ENCODE measurements around the gene ALCAM.

ALCAM gene

DNA sequence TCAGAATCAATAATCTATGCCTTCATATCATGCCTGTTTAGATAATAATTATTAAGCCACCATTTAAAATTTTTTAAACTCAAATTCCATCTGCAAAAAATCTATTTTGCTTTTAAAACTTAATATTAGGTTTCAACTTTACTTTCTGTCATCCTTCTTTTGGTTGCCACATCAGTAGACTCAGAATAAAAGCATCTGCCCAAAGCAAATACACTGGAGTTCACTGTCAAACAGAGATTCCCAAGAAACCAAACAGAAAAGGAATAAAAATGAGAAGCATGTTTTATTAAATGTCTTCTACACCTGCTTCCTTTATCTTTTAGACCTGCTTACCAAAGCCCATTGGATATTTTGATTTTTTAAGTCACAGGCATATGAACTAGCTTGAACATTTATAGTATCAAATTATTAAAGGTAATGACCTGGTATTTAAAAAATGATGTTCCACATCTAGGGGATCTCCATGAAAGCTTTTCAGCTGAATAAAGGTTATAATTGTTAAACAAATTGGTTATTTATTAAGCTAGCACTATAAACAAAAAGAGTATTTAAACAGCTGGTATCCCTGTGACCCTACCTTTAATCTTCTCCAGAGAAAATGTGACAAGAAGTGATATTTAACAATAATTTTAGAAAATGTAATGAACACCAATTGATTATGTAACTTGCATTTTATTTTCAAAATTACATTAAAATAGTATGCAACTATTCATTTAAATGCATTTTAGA, 62.5 kb downstream of the ALCAM start:
- Histone ChIP-seq H3K9ac (ENCODE audit: low read length) (no peak overlapping the region), H3K79me2 (ENCODE audit: low read length) (no peaks in the 10 kb centered on the region), H3K9me3 (replicated peaks; ENCODE audit: insufficient read depth, low read length) (no peaks in the 10 kb centered on the region), H3K36me3 (replicated peaks; ENCODE audit: insufficient read depth, low read length) (no peaks in the 10 kb centered on the region), H3F3A (ENCODE audit: insufficient read depth, low read length) (no peaks in the 10 kb centered on the region), H2AFZ (ENCODE audit: low read length) (no peak overlapping the region), H3K4me2 (ENCODE audit: low read depth, low read length) (no peak overlapping the region), H3K9me2 (replicated peaks; ENCODE audit: insufficient read depth, low read length) (no peaks in the 10 kb centered on the region), H3K27ac (ENCODE audit: low read length) (no peak overlapping the region), H3K4me3 (ENCODE audit: low read length) (no peak overlapping the region), H3K4me1 (ENCODE audit: low read length) (no peaks in the 10 kb centered on the region), H3K27me3 (replicated peaks; ENCODE audit: insufficient read depth, low read length) (no peaks in the 10 kb centered on the region), H4K20me1 (ENCODE audit: insufficient read depth, low read length) (no peaks in the 10 kb centered on the region)
- no peak for DNase-seq
- no peak for TF ChIP-seq EZH2 (optimal IDR thresholded peaks at IDR 0.05; ENCODE audit: low read depth, low read length)
- no peak for TF ChIP-seq CTCF (IDR thresholded peaks at IDR 0.05; ENCODE audit: low read length)
- no peak for TF ChIP-seq EZH2phosphoT487 (IDR thresholded peaks at IDR 0.05; ENCODE audit: low read length)

DNA sequence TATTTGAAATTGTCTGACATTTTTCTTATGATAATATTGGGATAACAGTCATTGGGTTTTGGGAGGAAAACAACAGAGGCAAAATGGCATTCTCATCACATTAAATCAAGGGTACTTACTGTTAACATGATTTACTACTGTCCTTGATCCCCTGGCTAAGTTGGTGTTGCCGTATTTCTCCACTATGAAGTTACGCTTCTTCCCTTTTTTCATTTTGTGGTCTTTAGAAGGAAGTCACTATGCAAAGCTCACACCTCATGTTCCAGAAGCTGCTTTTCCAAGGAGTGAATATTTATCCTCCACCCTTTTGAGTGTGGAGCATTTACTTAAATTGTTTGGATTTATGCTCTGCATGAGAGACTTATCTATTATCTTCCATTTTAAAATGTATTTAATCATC, 63.7 kb downstream of the ALCAM start:
- H3K27ac ChIP-seq (ENCODE audit: low read length): no peak overlapping the region
- H2AFZ ChIP-seq (ENCODE audit: low read length): no peak overlapping the region
- no peaks in the 10 kb centered on the region for H3K9me2 ChIP-seq (replicated peaks; ENCODE audit: insufficient read depth, low read length)
- no peaks in the 10 kb centered on the region for H3K27me3 ChIP-seq (replicated peaks; ENCODE audit: insufficient read depth, low read length)
- no peak overlapping the region for H3K9ac ChIP-seq (ENCODE audit: low read length)
- H3K4me2 ChIP-seq (ENCODE audit: low read depth, low read length): no peak overlapping the region
- TF ChIP-seq EZH2phosphoT487 (IDR thresholded peaks at IDR 0.05; ENCODE audit: low read length) (no peak), EZH2 (optimal IDR thresholded peaks at IDR 0.05; ENCODE audit: low read depth, low read length) (no peak), CTCF (IDR thresholded peaks at IDR 0.05; ENCODE audit: low read length) (no peak)
- no peaks in the 10 kb centered on the region for H3F3A ChIP-seq (ENCODE audit: insufficient read depth, low read length)
- no peaks in the 10 kb centered on the region for H3K79me2 ChIP-seq (ENCODE audit: low read length)
- H3K4me3 ChIP-seq (ENCODE audit: low read length): no peak overlapping the region
- no peak for DNase-seq
- H4K20me1 ChIP-seq (ENCODE audit: insufficient read depth, low read length): no peaks in the 10 kb centered on the region
- H3K4me1 ChIP-seq (ENCODE audit: low read length): no peaks in the 10 kb centered on the region
- H3K36me3 ChIP-seq (replicated peaks; ENCODE audit: insufficient read depth, low read length): no peaks in the 10 kb centered on the region
- no peaks in the 10 kb centered on the region for H3K9me3 ChIP-seq (replicated peaks; ENCODE audit: insufficient read depth, low read length)

DNA sequence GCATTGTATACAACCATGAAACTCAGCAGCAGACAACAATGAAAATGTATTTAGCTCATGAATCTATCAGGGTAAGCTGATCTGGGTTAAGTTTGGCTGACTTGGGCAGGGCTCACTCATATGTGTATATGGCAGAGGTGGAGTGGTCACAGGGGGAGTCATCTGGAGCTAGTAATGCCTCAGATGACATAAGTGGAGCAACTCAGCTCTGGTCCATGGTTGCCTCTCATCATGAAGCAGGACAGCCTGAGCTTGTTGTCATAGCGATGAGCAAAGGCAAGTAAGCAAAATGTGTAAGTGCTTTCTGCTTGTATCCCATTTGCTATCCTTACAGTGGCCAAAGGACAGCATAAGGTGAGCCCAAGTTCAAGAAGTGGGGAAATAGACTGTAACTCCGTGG, 64.5 kb downstream of the ALCAM start:
- no peak overlapping the region for H3K4me3 ChIP-seq (ENCODE audit: low read length)

More for the DNA sequence above, 64.5 kb downstream of the ALCAM start:
- Histone ChIP-seq H3K27me3 (replicated peaks; ENCODE audit: insufficient read depth, low read length) (no peaks in the 10 kb centered on the region), H2AFZ (ENCODE audit: low read length) (no peak overlapping the region), H3F3A (ENCODE audit: insufficient read depth, low read length) (no peaks in the 10 kb centered on the region), H3K79me2 (ENCODE audit: low read length) (no peaks in the 10 kb centered on the region), H3K9me2 (replicated peaks; ENCODE audit: insufficient read depth, low read length) (no peaks in the 10 kb centered on the region), H3K4me1 (ENCODE audit: low read length) (no peaks in the 10 kb centered on the region), H3K36me3 (replicated peaks; ENCODE audit: insufficient read depth, low read length) (no peaks in the 10 kb centered on the region), H3K4me2 (ENCODE audit: low read depth, low read length) (no peak overlapping the region), H3K9me3 (replicated peaks; ENCODE audit: insufficient read depth, low read length) (no peaks in the 10 kb centered on the region), H4K20me1 (ENCODE audit: insufficient read depth, low read length) (no peaks in the 10 kb centered on the region), H3K9ac (ENCODE audit: low read length) (no peak overlapping the region), H3K27ac (ENCODE audit: low read length) (no peak overlapping the region)
- no peak for DNase-seq
- TF ChIP-seq EZH2phosphoT487 (IDR thresholded peaks at IDR 0.05; ENCODE audit: low read length) (no peak), EZH2 (optimal IDR thresholded peaks at IDR 0.05; ENCODE audit: low read depth, low read length) (no peak), CTCF (IDR thresholded peaks at IDR 0.05; ENCODE audit: low read length) (no peak)
